Thyroid gland (tissue), 4 donors: ENCODE measurements around the gene ODF4. TPM values are rescaled to one million over a fixed set of nuclear protein-coding genes. Genes with fewer than 3 reads are reported as not detected.

Experiments
- DNase-seq, 2 donors: peaks; one replicate each; pipeline ENCODE4 v3.0.0-alpha.2; 2019
- H3K27ac ChIP-seq, 3 donors: fragments of 200-600 bp; sonication (generic); 1 replicate in 2 of 3; 2 replicates in 1 of 3; pipeline ENCODE4 v1.5.1; 2016 to 2019; ENCODE audit warnings: mild to moderate bottlenecking in 1 of 3, moderate library complexity in 1 of 3
- H3K27me3 ChIP-seq: fragments of 200-600 bp; sonication (generic); one replicate; pipeline ENCODE4 v1.5.1; 2019
- H3K36me3 ChIP-seq, 2 donors: fragments of 200-600 bp; sonication (generic); one replicate each; pipeline ENCODE4 v1.5.1; 2016 to 2019
- H3K4me1 ChIP-seq, 2 donors: fragments of 200-600 bp; sonication (generic); one replicate each; pipeline ENCODE4 v1.5.1; 2017 to 2019
- H3K4me3 ChIP-seq, 3 donors: fragments of 200-600 bp; sonication (generic); replicated peaks in 1 of 3; 1 replicate in 2 of 3; 2 replicates in 1 of 3; pipeline ENCODE4 v1.5.1; 2016; ENCODE audit warnings: mild to moderate bottlenecking in 1 of 3
- H3K9me3 ChIP-seq: fragments of 200-600 bp; sonication (generic); one replicate; pipeline ENCODE4 v1.5.1; 2017
- CTCF ChIP-seq, 6 experiments: fragments of 200-600 bp in 3 of 6; fragments of 450-650 bp in 3 of 6; sonication (generic) in 3 of 6; IDR thresholded peaks; one replicate each; pipeline ENCODE4 v1.5.1; 2016 to 2019; ENCODE audit warnings: antibody characterized with exemption in 6 of 6, mild to moderate bottlenecking in 2 of 6, inconsistent platforms in 1 of 6, moderate library complexity in 1 of 6
- POLR2A ChIP-seq, 2 donors: fragments of 450-650 bp; IDR thresholded peaks; one replicate each; pipeline ENCODE4 v1.6.1; 2017; ENCODE audit warnings: antibody characterized with exemption in 2 of 2, mild to moderate bottlenecking in 2 of 2, moderate library complexity in 1 of 2
- WGBS, 2 donors: methylation state at CpG; one replicate each; pipeline ENCODE4 v1.1.5; 2017; 5-methylcytosine and 5-hydroxymethylcytosine counted together
- intact Hi-C: fragments of 100-400 bp; cut with DNase I; formaldehyde crosslinking; loops from one replicate; pipeline ENCODE4 v1.15.1; 2023
- total RNA-seq, 4 donors: library from RNA; depleted of rRNA; stranded (reverse); fragments of >200 nt; gene quantifications; one replicate each; pipeline ENCODE4 v1.2.3, GENCODE V29; 2016

The ODF4 gene
- total RNA-seq, 4 donors from 2014 or later, result not detected

DNA sequence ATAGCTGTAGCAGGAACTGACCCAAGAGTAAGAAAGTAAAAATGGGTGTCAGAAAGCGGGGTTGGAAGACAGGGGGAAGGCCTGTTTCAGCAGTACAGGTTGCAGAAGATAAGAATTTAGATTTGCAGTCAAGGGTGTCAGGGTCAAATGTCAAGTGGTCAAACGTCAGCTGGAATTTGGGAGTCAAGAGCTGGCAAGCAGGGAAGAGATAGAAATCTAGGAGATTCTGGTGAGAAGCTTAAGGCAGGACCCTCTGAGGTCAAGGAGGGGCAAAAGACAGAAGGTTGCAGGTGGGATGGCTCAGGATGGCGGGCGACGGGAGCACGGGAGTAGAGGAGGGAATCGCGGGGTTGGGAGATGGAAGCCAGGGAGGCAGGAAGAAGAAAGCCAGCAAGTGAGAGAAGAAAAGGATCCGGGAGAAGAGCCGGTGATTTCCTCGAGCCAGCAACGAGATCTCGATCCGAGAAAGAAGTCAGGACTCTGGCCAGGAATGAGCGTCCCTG, 44.8 kb upstream of the ODF4 start:
- Histone ChIP-seq H3K4me3 (peak overlapping the region in 2 of 3 donors; percentile 32 to 45), H3K36me3 (no peaks in the 10 kb centered on the region), H3K27me3 (no peaks in the 10 kb centered on the region), H3K9me3 (no peaks in the 10 kb centered on the region), H3K4me1 (peaks cover 3 to 12% of the 10 kb centered on the region in 2 donors), H3K27ac (peak overlapping the region; percentile 79 to 92 (median 92))
- intact Hi-C loops, result loop anchor here (10.0 kb wide), 2 partner anchors 70 to 110 kb away; no protein-coding TSS in a partner anchor
- TF ChIP-seq POLR2A (IDR thresholded peaks at IDR 0.05), result no peak
- TF ChIP-seq CTCF (IDR thresholded peaks at IDR 0.05), result no peak
- DNase-seq, result no peak
- WGBS, 2 donors, result 8 to 9% methylated on average over 15 of the region's 15 CpGs

GRCh38 chr17:8300226-8300625, 39.4 kb upstream of the ODF4 start:
- Histone ChIP-seq H3K27me3 (no peaks in the 10 kb centered on the region), H3K36me3 (no peaks in the 10 kb centered on the region), H3K4me3 (no peak overlapping the region), H3K9me3 (no peaks in the 10 kb centered on the region), H3K4me1 (peaks cover 0 to 4% of the 10 kb centered on the region in 2 donors), H3K27ac (no peak overlapping the region)
- 64% methylated on average over 3 of the region's 3 CpGs for WGBS, 2 donors
- no peak for DNase-seq
- intact Hi-C loops, result loop anchor here (5.0 to 10.0 kb wide), 2 partner anchors 48 to 225 kb away; no protein-coding TSS in a partner anchor
- TF ChIP-seq CTCF (IDR thresholded peaks at IDR 0.05) (no peak), POLR2A (IDR thresholded peaks at IDR 0.05) (no peak)

- Histone ChIP-seq H3K27ac (no peak overlapping the region), H3K4me3 (no peak overlapping the region), H3K27me3 (no peaks in the 10 kb centered on the region), H3K9me3 (no peaks in the 10 kb centered on the region), H3K4me1 (peaks cover 0 to 3% of the 10 kb centered on the region in 2 donors), H3K36me3 (no peaks in the 10 kb centered on the region)
- no peak for TF ChIP-seq POLR2A (IDR thresholded peaks at IDR 0.05)
- TF ChIP-seq CTCF (IDR thresholded peaks at IDR 0.05), result peak; percentile 48 to 89 (median 78)
- peak; percentile 52 to 60 for DNase-seq
- intact Hi-C loops, result loop anchor here (5.0 to 10.0 kb wide), 2 partner anchors 48 to 226 kb away; no protein-coding TSS in a partner anchor
- 12 to 16% methylated on average over 8 of the region's 8 CpGs for WGBS, 2 donors
Observed at GRCh38 chr17:8300627-8301242, 38.9 kb upstream of the ODF4 start.

DNA sequence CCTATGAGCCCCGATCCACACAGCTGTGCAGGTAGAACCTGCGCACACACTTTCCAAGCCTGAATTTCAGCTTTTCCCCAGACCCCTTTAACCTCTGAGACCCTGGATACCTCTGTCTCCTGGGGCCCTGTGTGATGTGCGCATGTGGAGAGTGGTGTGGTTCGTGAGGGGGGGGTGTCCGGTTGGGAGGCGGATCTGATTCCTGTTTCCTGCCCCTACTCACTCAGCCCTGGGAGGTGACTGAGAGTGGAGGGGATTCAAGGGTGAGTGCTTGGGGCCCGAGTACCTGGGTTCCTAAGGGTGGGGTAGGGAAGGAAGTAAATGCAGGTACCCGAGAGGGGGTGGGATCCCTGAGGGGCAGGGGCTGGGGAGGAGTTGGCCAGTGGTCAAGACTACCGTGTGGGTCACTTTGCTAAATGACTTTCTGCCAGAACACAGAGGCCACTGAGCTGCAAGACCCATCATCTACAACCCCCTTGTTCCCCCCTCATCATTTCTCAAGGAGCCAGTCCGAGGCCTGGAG, 29.0 kb upstream of the ODF4 start:
- no peaks in the 10 kb centered on the region for H3K27me3 ChIP-seq
- peak overlapping the region in 2 of 3 donors; percentile 24 to 36 for H3K27ac ChIP-seq
- WGBS, 2 donors, result 58 to 65% methylated on average over 9 to 10 of the region's 10 CpGs
- no peak for DNase-seq
- peaks cover 0 to 9% of the 10 kb centered on the region in 2 donors for H3K4me1 ChIP-seq
- no peaks in the 10 kb centered on the region for H3K36me3 ChIP-seq
- intact Hi-C loops, result no loop called here
- TF ChIP-seq POLR2A (IDR thresholded peaks at IDR 0.05) (no peak), CTCF (IDR thresholded peaks at IDR 0.05) (no peak)
- H3K4me3 ChIP-seq, result no peak overlapping the region
- no peaks in the 10 kb centered on the region for H3K9me3 ChIP-seq
